GM19043 (cell line): ENCODE results near the gene FHDC1.
A peak's percentile ranks its signal among the peaks of the same experiment; 100 is the strongest.

ENCODE experiments used
- ATAC-seq: cut with Tn5 transposase; IDR thresholded peaks from one replicate; pipeline ENCODE4 v1.9.1; 2021; ENCODE audit warnings: low read depth; ENCODE audit not compliant: unreplicated experiment

Gene FHDC1

GRCh38 chr4:152956650-152957436, 20.7 kb downstream of the FHDC1 start:
- no peak for ATAC-seq

GRCh38 chr4:152957437-152958171, 21.5 kb downstream of the FHDC1 start:
- no peak for ATAC-seq

GRCh38 chr4:152959080-152959479, 23.0 kb downstream of the FHDC1 start:
- no peak for ATAC-seq

DNA sequence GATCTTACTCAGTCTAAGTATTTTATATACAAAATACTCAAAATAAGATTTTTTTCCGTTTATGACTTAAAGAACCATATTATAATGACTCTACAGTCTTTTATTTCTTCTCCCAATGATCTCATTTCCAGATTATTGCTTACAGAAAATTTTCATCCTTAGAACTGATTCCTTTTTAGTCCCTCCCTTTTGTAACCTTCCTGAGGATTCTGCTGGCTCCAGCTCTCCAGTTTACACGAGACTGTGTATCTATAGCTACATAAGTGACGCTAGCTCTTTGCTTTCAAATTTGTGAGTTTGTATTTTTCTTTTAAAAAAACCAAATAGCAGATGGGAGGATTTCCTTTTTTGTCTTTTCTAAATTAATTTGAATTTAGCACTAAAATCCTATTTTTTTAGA, 24.0 kb downstream of the FHDC1 start:
- no peak for ATAC-seq

- no peak for ATAC-seq
Observed at GRCh38 chr4:152961014-152961772, 25.1 kb downstream of the FHDC1 start.

GRCh38 chr4:152961773-152962115, 25.6 kb downstream of the FHDC1 start:
- ATAC-seq = no peak

- ATAC-seq = no peak
Observed at GRCh38 chr4:152962150-152962549, 26.0 kb downstream of the FHDC1 start.

DNA sequence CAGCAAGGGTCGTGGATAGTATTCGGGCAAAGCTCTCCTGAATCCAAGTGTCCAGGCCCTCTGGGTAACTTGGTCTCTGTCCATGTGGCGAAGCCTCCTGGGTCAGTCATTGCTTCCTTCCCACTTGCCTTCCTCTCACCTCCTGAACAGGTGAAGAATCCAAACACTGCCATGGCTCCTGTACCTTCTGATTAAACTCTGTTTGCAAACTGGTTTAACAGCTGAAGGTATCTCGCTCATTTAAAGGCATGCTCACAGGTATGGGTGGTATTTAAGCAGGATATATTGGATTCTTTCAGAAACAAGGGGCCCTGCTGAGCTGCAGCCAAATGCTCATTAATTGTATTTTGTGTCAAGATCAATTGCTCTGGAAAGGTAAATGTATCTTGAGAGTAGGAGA, 28.2 kb downstream of the FHDC1 start:
- no peak for ATAC-seq

DNA sequence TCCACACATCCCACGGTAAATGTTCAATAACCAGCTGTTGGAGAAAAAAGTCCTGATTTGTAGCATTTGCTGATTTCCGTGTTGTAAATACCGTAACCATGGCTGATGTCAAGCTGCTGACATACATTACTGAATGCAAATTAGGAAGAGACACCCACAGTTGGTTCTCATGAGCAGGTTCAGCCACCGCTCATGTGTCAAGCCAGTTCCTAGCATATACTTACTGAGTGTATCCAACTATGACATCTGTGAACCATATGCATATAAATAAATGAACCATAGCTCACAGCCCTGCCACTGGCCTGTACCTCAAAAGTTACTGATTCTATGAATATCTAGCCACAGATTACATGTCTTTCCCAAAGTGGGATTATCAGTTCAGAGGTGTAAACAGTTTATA, 29.5 kb downstream of the FHDC1 start:
- peak; percentile 80 for ATAC-seq

DNA sequence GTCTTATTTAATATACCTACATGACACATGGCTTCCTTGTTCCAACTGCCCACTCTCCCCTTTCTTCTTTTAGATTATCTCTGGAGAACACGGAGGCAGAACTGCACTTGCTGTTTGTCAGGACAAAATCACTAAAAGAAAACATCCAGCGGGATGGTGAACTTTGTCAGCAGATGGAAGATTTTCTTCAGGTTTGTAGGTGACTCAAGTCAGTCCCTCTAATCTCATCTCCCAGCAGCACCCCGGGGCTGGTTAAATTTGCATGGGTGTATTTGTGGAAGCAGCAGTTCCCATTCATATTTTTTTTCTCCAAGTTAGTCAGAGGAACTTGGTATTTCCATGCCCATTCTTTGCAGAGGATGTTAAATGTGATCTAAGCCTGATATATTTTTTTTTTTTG, 31.8 kb downstream of the FHDC1 start:
- no peak for ATAC-seq

DNA sequence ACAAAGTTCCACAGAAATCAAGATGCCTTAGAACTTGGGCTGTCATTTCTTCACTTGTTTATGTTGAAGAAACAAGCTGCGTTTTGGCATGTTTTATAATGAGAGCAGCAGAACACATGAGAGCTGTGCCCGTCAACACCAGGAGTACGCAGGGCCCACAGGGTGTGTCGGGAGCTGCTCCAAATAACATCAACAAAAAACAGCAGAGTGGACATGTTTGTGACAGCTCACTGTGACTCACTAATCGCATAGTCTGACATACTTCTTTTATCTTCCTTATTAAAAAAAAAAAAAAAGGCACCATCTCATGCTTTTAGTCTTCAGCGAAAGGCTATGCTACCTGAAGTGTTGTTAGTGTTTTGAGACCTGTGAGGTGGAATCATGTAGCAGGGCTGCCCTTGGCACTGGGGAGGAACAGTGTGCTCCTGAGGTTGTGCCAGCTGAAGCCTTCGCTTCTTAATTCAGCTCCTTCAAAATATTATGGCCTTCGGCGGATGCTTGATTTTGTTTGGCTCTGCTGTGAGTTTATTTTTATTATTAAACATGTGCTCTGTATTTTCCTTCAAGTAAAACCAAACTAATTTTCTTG, 32.8 kb downstream of the FHDC1 start:
- ATAC-seq = no peak

DNA sequence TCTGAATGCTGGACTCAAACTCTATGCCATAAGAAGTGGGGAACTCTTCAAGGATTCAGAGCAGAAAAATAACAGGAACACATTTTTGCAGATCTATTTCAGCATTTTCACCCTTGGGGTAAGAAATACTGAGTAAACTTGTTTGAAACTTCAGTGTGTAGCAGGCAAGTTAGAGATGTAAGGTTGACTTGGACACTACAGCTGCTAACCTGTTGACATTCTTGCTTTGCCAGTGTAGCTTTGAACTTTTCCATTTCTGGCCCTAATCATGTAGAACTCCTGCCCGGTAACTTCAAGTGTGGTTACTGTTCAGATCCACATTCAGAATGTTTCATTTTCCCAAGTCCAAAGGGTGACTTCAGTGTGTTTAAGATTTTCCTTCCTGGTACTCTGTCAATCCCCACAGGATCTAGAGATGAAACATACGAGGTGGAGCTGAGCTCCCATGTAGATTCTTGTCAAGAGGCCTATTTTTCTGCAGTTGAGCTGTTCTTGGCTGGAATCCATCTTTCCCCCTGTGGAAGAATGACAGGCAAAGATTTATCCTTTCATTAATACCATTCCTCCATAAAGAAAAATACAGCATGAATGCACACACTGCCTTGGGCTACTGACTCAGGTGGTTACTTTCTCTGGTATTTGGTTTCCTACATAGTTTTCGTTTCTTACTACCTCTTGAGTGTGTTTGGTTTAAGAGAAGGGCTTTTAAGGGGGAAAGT, 34.1 kb downstream of the FHDC1 start:
- ATAC-seq = no peak

GRCh38 chr4:152971053-152971452, 34.9 kb downstream of the FHDC1 start:
- ATAC-seq = no peak

DNA sequence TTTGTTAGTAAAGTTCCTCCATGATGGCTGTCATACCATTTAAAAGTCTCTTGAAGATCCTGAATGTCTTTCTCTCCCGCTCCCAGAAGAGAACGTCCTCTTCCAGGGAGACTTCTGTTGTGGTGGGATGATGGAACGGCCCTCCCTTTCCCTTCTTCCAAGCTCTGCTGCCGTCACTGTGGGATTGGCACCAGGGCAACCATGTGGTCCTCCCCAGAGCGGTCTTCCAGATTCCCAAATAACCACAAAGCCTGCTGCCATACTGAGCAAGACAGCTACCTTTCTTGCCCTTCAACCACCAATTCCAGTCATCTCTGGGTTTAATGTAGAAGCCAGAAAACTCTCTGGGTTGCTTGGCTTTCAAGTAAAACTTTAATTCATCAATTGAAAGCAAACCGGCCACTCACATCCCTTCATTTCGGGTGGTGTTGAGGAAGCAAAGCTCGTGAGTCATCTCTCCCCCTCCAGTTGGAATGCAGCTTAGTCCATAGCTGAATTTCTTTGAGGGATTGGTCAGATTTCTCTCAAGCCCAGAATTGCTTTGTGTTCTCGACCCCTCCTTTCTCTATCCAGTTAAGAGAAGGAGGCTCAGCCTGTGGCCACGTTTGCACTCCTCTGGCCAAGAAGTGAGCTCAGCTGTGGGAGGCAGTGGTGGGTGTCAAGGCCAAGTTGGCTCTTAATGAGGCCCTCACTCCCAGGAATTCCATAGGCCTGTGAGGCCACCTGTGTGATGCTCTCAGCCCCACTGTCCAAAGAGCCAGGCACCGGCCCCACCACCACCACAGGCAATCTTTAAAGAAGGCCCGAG, 36.9 kb downstream of the FHDC1 start:
- no peak for ATAC-seq

- no peak for ATAC-seq
Observed at GRCh38 chr4:152973629-152974467, 37.7 kb downstream of the FHDC1 start.

GRCh38 chr4:152974468-152975379, 38.6 kb downstream of the FHDC1 start:
- no peak for ATAC-seq

DNA sequence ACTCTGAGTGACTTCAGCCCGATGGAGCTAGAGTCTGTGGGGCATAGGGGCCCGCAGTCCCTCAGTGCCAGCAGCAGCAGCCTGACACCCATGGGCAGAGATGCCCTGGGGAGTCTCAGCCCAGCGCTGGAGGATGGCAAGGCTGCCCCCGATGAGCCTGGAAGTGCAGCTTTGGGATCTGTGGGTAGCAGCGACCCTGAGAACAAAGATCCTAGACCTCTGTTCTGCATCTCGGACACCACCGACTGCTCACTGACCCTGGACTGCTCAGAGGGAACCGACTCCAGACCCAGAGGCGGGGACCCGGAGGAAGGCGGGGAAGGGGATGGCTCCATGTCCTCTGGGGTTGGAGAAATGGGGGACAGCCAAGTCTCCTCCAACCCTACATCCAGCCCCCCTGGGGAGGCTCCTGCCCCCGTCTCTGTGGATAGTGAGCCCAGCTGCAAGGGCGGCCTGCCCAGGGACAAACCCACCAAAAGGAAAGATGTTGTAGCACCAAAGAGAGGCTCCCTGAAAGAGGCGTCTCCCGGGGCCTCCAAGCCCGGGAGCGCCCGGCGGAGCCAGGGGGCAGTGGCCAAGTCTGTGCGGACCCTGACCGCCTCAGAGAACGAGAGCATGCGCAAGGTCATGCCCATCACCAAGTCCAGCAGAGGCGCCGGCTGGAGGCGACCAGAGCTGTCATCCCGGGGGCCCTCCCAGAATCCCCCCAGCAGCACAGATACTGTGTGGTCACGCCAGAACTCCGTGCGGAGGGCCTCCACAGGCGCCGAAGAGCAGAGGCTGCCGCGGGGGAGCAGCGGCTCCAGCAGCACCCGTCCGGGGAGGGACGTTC, 39.5 kb downstream of the FHDC1 start:
- ATAC-seq = no peak
